H9 (cell line): ENCODE data around the gene ODAD4. TPM values are rescaled to one million over a fixed set of nuclear protein-coding genes. Genes with fewer than 3 reads are reported as not detected.

Experiments
- DNase-seq: peaks from one replicate; pipeline ENCODE4 v3.0.0-alpha.2; 2017
- H2AFZ ChIP-seq: one replicate; pipeline ENCODE4 v1.6.1; 2013; ENCODE audit warnings: mild to moderate bottlenecking, low read length, control low read depth, moderate library complexity
- H2AK5ac ChIP-seq: 2 replicates; pipeline ENCODE4 v1.6.1; 2013; ENCODE audit warnings: low read length, control low read depth, mixed read lengths; ENCODE audit not compliant: insufficient read length
- H2BK120ac ChIP-seq: one replicate; pipeline ENCODE4 v1.6.1; 2013; ENCODE audit warnings: low read depth, mild to moderate bottlenecking, low read length, control low read depth, inconsistent platforms; ENCODE audit not compliant: poor library complexity, severe bottlenecking
- H2BK12ac ChIP-seq: 2 replicates; pipeline ENCODE4 v1.6.1; 2013; ENCODE audit warnings: low read length, control low read depth, mixed read lengths, low read depth; ENCODE audit not compliant: insufficient read length
- H2BK15ac ChIP-seq: 2 replicates; pipeline ENCODE4 v1.6.1; 2013; ENCODE audit warnings: low read depth, low read length, control low read depth
- H2BK20ac ChIP-seq: one replicate; pipeline ENCODE4 v1.6.1; 2013; ENCODE audit warnings: low read depth, mild to moderate bottlenecking, low read length, control low read depth, inconsistent platforms; ENCODE audit not compliant: poor library complexity, severe bottlenecking
- H2BK5ac ChIP-seq: 2 replicates; pipeline ENCODE4 v1.6.1; 2013; ENCODE audit warnings: low read length, control low read depth, mixed read lengths; ENCODE audit not compliant: insufficient read length
- H3K14ac ChIP-seq: 2 replicates; pipeline ENCODE4 v1.6.1; 2013; ENCODE audit warnings: low read length, control low read depth; ENCODE audit not compliant: insufficient read depth
- H3K18ac ChIP-seq: 2 replicates; pipeline ENCODE4 v1.6.1; 2013; ENCODE audit warnings: low read depth, mild to moderate bottlenecking, mixed read lengths, low read length, control low read depth; ENCODE audit not compliant: insufficient read length
- H3K23ac ChIP-seq: 2 replicates; pipeline ENCODE4 v1.6.1; 2013; ENCODE audit warnings: low read length, control low read depth, mixed read lengths, low read depth; ENCODE audit not compliant: insufficient read length
- H3K23me2 ChIP-seq: 2 replicates; pipeline ENCODE4 v1.6.1; 2013; ENCODE audit warnings: low read depth, mild to moderate bottlenecking, mixed read lengths, low read length, control low read depth; ENCODE audit not compliant: insufficient read length, poor library complexity, severe bottlenecking
- H3K27ac ChIP-seq: 2 replicates; pipeline ENCODE4 v1.5.1; 2013; ENCODE audit warnings: low read length, control low read depth, mixed read lengths, low read depth; ENCODE audit not compliant: insufficient read length
- H3K27me3 ChIP-seq: 2 replicates; pipeline ENCODE4 v1.6.1; 2013; ENCODE audit warnings: low read length, control low read depth, inconsistent platforms; ENCODE audit not compliant: insufficient read depth
- H3K4ac ChIP-seq: 2 replicates; pipeline ENCODE4 v1.6.1; 2013; ENCODE audit warnings: low read depth, mild to moderate bottlenecking, control low read depth, inconsistent platforms, low read length, moderate library complexity
- H3K4me1 ChIP-seq: 2 replicates; pipeline ENCODE4 v1.6.1; 2013; ENCODE audit warnings: low read length, control low read depth, inconsistent platforms; ENCODE audit not compliant: insufficient read depth
- H3K4me2 ChIP-seq: 2 replicates; pipeline ENCODE4 v1.6.1; 2013; ENCODE audit warnings: low read length, control low read depth, mixed read lengths; ENCODE audit not compliant: insufficient read length, insufficient read depth
- H3K56ac ChIP-seq: 2 replicates; pipeline ENCODE4 v1.6.1; 2013; ENCODE audit warnings: low read depth, mild to moderate bottlenecking, mixed read lengths, low read length, control low read depth; ENCODE audit not compliant: insufficient read length
- H3K79me1 ChIP-seq: 2 replicates; pipeline ENCODE4 v1.6.1; 2013; ENCODE audit warnings: low read depth, mild to moderate bottlenecking, moderate library complexity, low read length, control low read depth, inconsistent platforms; ENCODE audit not compliant: insufficient read depth, poor library complexity, severe bottlenecking
- H3K79me2 ChIP-seq: 2 replicates; pipeline ENCODE4 v1.6.1; 2013; ENCODE audit warnings: low read length, control low read depth, inconsistent platforms; ENCODE audit not compliant: insufficient read depth
- H3K9ac ChIP-seq: 2 replicates; pipeline ENCODE4 v1.6.1; 2013; ENCODE audit warnings: low read length, control low read depth, mixed read lengths; ENCODE audit not compliant: insufficient read length; ENCODE audit errors: extremely low read depth
- H3K9me3 ChIP-seq: one replicate; pipeline ENCODE4 v1.6.1; 2013; ENCODE audit warnings: low read depth, low read length, inconsistent platforms; ENCODE audit not compliant: control insufficient read depth
- H3T11ph ChIP-seq: one replicate; pipeline ENCODE4 v1.6.1; 2013; ENCODE audit warnings: mild to moderate bottlenecking, low read length, control low read depth, inconsistent platforms
- H4K20me1 ChIP-seq: one replicate; pipeline ENCODE4 v1.6.1; 2013; ENCODE audit not compliant: control insufficient read depth, insufficient read length, insufficient read depth
- H4K5ac ChIP-seq: 2 replicates; pipeline ENCODE4 v1.6.1; 2013; ENCODE audit warnings: low read depth, mild to moderate bottlenecking, mixed read lengths, low read length, control low read depth; ENCODE audit not compliant: insufficient read length
- H4K8ac ChIP-seq: replicated peaks from 2 replicates; pipeline ENCODE4 v1.6.1; 2013; ENCODE audit warnings: low read length, control low read depth, mixed read lengths, low read depth; ENCODE audit not compliant: insufficient read length
- H4K91ac ChIP-seq: 2 replicates; pipeline ENCODE4 v1.6.1; 2013; ENCODE audit warnings: low read depth, mild to moderate bottlenecking, moderate library complexity, mixed read lengths, low read length, control low read depth; ENCODE audit not compliant: insufficient read length
- H3K27ac Mint-ChIP-seq, 3 experiments: 2 replicates in 2 of 3; 3 replicates in 1 of 3; pipeline ENCODE4 v1.8.0; 2020 to 2021; ENCODE audit warnings: mixed read lengths in 3 of 3, mild to moderate bottlenecking in 1 of 3, moderate library complexity in 1 of 3
- H3K27me3 Mint-ChIP-seq: 2 replicates; pipeline ENCODE4 v1.8.0; 2021; ENCODE audit warnings: low read depth, mild to moderate bottlenecking, moderate library complexity, mixed read lengths
- H3K36me3 Mint-ChIP-seq, 3 experiments: 2 replicates in 2 of 3; 3 replicates in 1 of 3; pipeline ENCODE4 v1.8.0; 2020 to 2021; ENCODE audit warnings: low read depth in 3 of 3, mixed read lengths in 3 of 3; ENCODE audit not compliant: insufficient read depth in 1 of 3
- H3K4me1 Mint-ChIP-seq, 2 experiments: 2 replicates each; pipeline ENCODE4 v1.8.0; 2020; ENCODE audit warnings: mixed read lengths in 2 of 2
- H3K4me3 Mint-ChIP-seq, 2 experiments: 2 replicates in 1 of 2; 3 replicates in 1 of 2; pipeline ENCODE4 v1.8.0; 2020 to 2021; ENCODE audit warnings: mild to moderate bottlenecking in 2 of 2, mixed read lengths in 2 of 2, moderate library complexity in 1 of 2
- H3K9me3 Mint-ChIP-seq, 2 experiments: 2 replicates in 1 of 2; 3 replicates in 1 of 2; pipeline ENCODE4 v1.8.0; 2020; ENCODE audit warnings: mild to moderate bottlenecking in 2 of 2, mixed read lengths in 2 of 2, moderate library complexity in 1 of 2
- CTCF ChIP-seq: fragments of 200-600 bp; sonication (generic); conservative IDR thresholded peaks from 3 replicates; pipeline ENCODE4 v1.8.0; 2021; ENCODE audit warnings: antibody characterized with exemption, mild to moderate bottlenecking
- WGBS: extraction: QIAGEN DNeasy Blood & Tissue Kit; methylation state at CpG from one replicate; pipeline ENCODE4 v1.1.7; 2013; ENCODE audit warnings: missing lambda C conversion rate, low lambda C conversion rate, mixed read lengths; ENCODE audit not compliant: insufficient read length; ENCODE audit errors: extremely low coverage; 5-methylcytosine and 5-hydroxymethylcytosine counted together
- total RNA-seq: library from RNA; stranded (reverse); gene quantifications from 2 replicates; pipeline ENCODE4 v1.2.1, GENCODE V29; 2021

ODAD4 gene
- total RNA-seq, 1 experiment from 2014 or later: 2.1 TPM

GRCh38 chr17:41942626-41943373 lies 12.4 kb downstream of the ODAD4 start:
- no peak overlapping the region for H3K4me2 ChIP-seq
- H3K9ac ChIP-seq: no peak overlapping the region
- H2BK20ac ChIP-seq: no peak overlapping the region
- no peaks in the 10 kb centered on the region; a peak in 1 of 5 replicates for H3K9me3 Mint-ChIP-seq
- no peak overlapping the region for H3K56ac ChIP-seq
- H3K4me3 Mint-ChIP-seq: no peak overlapping the region
- TF ChIP-seq CTCF: no peak
- no peak for DNase-seq
- no peak overlapping the region for H3K14ac ChIP-seq
- no peak overlapping the region for H4K5ac ChIP-seq
- no peak overlapping the region for H2AK5ac ChIP-seq
- no peak overlapping the region for H3K18ac ChIP-seq
- no peaks in the 10 kb centered on the region for H3K27me3 Mint-ChIP-seq
- no peaks in the 10 kb centered on the region; a peak in 1 of 4 replicates for H3K4me1 Mint-ChIP-seq
- H2BK15ac ChIP-seq: no peak overlapping the region
- no peaks in the 10 kb centered on the region for H3K27me3 ChIP-seq
- no peaks in the 10 kb centered on the region for H3K79me2 ChIP-seq
- H3K36me3 Mint-ChIP-seq: no peaks in the 10 kb centered on the region
- H3K27ac Mint-ChIP-seq: no peak overlapping the region
- no peak overlapping the region for H3K23ac ChIP-seq
- no peak overlapping the region for H4K91ac ChIP-seq
- no peaks in the 10 kb centered on the region for H3K79me1 ChIP-seq
- H3K4me1 ChIP-seq: no peaks in the 10 kb centered on the region
- H4K8ac ChIP-seq: no peak overlapping the region
- no peak overlapping the region for H3K27ac ChIP-seq
- H2BK12ac ChIP-seq: no peak overlapping the region
- H3T11ph ChIP-seq: no peak overlapping the region
- H4K20me1 ChIP-seq: no peaks in the 10 kb centered on the region
- no peak overlapping the region for H2BK5ac ChIP-seq
- H3K23me2 ChIP-seq: no peaks in the 10 kb centered on the region
- no peaks in the 10 kb centered on the region for H3K9me3 ChIP-seq
- no peak overlapping the region for H2AFZ ChIP-seq
- no peak overlapping the region for H3K4ac ChIP-seq
- no CpG with 5 or more reads among the region's 8 CpGs for WGBS
- no peak overlapping the region for H2BK120ac ChIP-seq
